Endothelial cell of umbilical vein (primary cell): ENCODE results near the gene SPAG7. TPM values are rescaled to one million over a fixed set of nuclear protein-coding genes. Genes with fewer than 3 reads are reported as not detected.

Source experiments
- BruUV-seq: library from RNA; stranded (reverse); fragments of 400-500 nt; replicated peaks from 2 replicates; lab custom pipeline; 2021; lab: Mats Ljungman, UMichigan
- CTCF ChIA-PET: fragments of 300-600, 350-600 bp; sonication (Branson Sonifier 250); formaldehyde crosslinking; loops from one replicate; lab custom pipeline; 2021; ENCODE audit warnings: antibody characterized with exemption, inconsistent platforms; lab: Charles Lee
- POLR2A ChIA-PET: fragments of 300-600, 350-600 bp; sonication (Branson Sonifier 250); formaldehyde crosslinking; loops from one replicate; lab custom pipeline; 2021; ENCODE audit warnings: antibody characterized with exemption, inconsistent platforms; lab: Charles Lee
- DNase-seq: peaks from one replicate; pipeline ENCODE4 v3.0.0-alpha.2; 2011; ENCODE audit warnings: low read depth, low spot score
- FAIRE-seq: peaks from 2 replicates; lab custom pipeline; 2011; peaks lifted over from hg19 to GRCh38; lab: Jason Lieb, UNC
- H2AFZ ChIP-seq: 2 replicates; pipeline ENCODE4 v1.6.0; 2012; ENCODE audit warnings: low read depth, low read length, control low read depth, inconsistent platforms
- H3K27ac ChIP-seq: 2 replicates; pipeline ENCODE4 v1.5.1; 2011; ENCODE audit warnings: low read depth, mild to moderate bottlenecking, control low read depth, low read length, moderate library complexity; ENCODE audit not compliant: insufficient read depth
- H3K27me3 ChIP-seq, 2 experiments: 2 replicates each; pipeline versions ENCODE4 v1.6.0 to v1.6.1; 2011; ENCODE audit warnings: low read length in 2 of 2, mixed read lengths in 1 of 2; ENCODE audit not compliant: control insufficient read depth in 2 of 2, insufficient read depth in 2 of 2
- H3K36me3 ChIP-seq, 2 experiments: 2 replicates in 1 of 2; 3 replicates in 1 of 2; pipeline ENCODE4 v1.5.1; 2011; ENCODE audit warnings: low read length in 2 of 2, mild to moderate bottlenecking in 1 of 2, moderate library complexity in 1 of 2; ENCODE audit not compliant: control insufficient read depth in 2 of 2, insufficient read depth in 2 of 2; ENCODE audit errors: extremely low read depth in 1 of 2
- H3K4me1 ChIP-seq: 3 replicates; pipeline ENCODE4 v1.5.1; 2011; ENCODE audit warnings: mild to moderate bottlenecking, low read length; ENCODE audit not compliant: control insufficient read depth, insufficient read depth; ENCODE audit errors: extremely low read depth
- H3K4me2 ChIP-seq: 2 replicates; pipeline ENCODE4 v1.6.1; 2011; ENCODE audit warnings: low read length, control low read depth, mixed read lengths; ENCODE audit not compliant: insufficient read depth
- H3K4me3 ChIP-seq, 3 experiments: fragments of 200-600 bp in 1 of 3; sonication (generic), shearing (Covaris generic) in 1 of 3; replicated peaks in 1 of 3; 2 replicates each; pipeline ENCODE4 v1.5.1; 2011 to 2016; ENCODE audit warnings: control low read depth in 3 of 3, low read length in 3 of 3, mild to moderate bottlenecking in 2 of 3, inconsistent platforms in 1 of 3, low read depth in 1 of 3, moderate library complexity in 1 of 3; ENCODE audit not compliant: insufficient read depth in 1 of 3
- H3K79me2 ChIP-seq: 2 replicates; pipeline ENCODE4 v1.6.0; 2012; ENCODE audit warnings: low read length, inconsistent platforms; ENCODE audit not compliant: control insufficient read depth, insufficient read depth
- H3K9ac ChIP-seq: replicated peaks from 2 replicates; pipeline ENCODE3; 2011; ENCODE audit warnings: low read length, control low read depth; ENCODE audit not compliant: insufficient read depth; ENCODE audit errors: extremely low read depth
- H3K9me1 ChIP-seq: replicated peaks from 3 replicates; pipeline ENCODE4 v1.6.0; 2011; ENCODE audit warnings: mild to moderate bottlenecking, low read length; ENCODE audit not compliant: control insufficient read depth, insufficient read depth; ENCODE audit errors: extremely low read depth
- H3K9me3 ChIP-seq: replicated peaks from 2 replicates; pipeline ENCODE4 v1.5.1; 2012; ENCODE audit warnings: low read length, inconsistent platforms; ENCODE audit not compliant: control insufficient read depth, insufficient read depth
- H4K20me1 ChIP-seq: replicated peaks from 2 replicates; pipeline ENCODE3; 2011; ENCODE audit warnings: mild to moderate bottlenecking, low read length; ENCODE audit not compliant: control insufficient read depth, insufficient read depth; ENCODE audit errors: extremely low read depth
- EZH2 ChIP-seq: IDR thresholded peaks from 2 replicates; pipeline ENCODE4 v1.6.1; 2012; ENCODE audit warnings: borderline replicate concordance, low read depth, mild to moderate bottlenecking, moderate library complexity, low read length, inconsistent platforms; ENCODE audit not compliant: severe bottlenecking
- FOS ChIP-seq: IDR thresholded peaks from 2 replicates; pipeline ENCODE4 v1.6.1; 2011; ENCODE audit warnings: mild to moderate bottlenecking, low read length, moderate library complexity, borderline replicate concordance; ENCODE audit not compliant: insufficient read depth
- GATA2 ChIP-seq: IDR thresholded peaks from 2 replicates; pipeline ENCODE4 v1.7.0; 2011; ENCODE audit warnings: low read depth, mild to moderate bottlenecking, moderate library complexity, mixed read lengths, low read length; ENCODE audit not compliant: insufficient read length, insufficient read depth
- JUN ChIP-seq: IDR thresholded peaks from 2 replicates; pipeline ENCODE4 v1.6.1; 2011; ENCODE audit warnings: borderline replicate concordance, low read depth; ENCODE audit not compliant: insufficient read length, insufficient read depth
- MYC ChIP-seq: IDR thresholded peaks from one replicate; pipeline ENCODE4 v1.6.1; 2011; ENCODE audit warnings: mild to moderate bottlenecking, low read depth, low read length
- POLR2A ChIP-seq: IDR thresholded peaks from 2 replicates; pipeline ENCODE4 v1.6.1; 2012; ENCODE audit warnings: low read depth, mild to moderate bottlenecking, control low read depth, low read length
- POLR2AphosphoS5 ChIP-seq: IDR thresholded peaks from 2 replicates; pipeline ENCODE4 v1.6.1; 2012; ENCODE audit warnings: low read depth, mild to moderate bottlenecking, control low read depth, low read length, moderate library complexity; ENCODE audit not compliant: insufficient read depth
- dilution Hi-C: fragments of 300-500 bp; cut with MboI; formaldehyde crosslinking; loops from one replicate; pipeline ENCODE4 v1.15.0; 2019; ENCODE audit warnings: low sequenced_read_pairs; ENCODE audit not compliant: extremely low pct_ligation_motif_present
- intact Hi-C: fragments of 100-400 bp; cut with micrococcal nuclease; formaldehyde crosslinking; loops from one replicate; pipeline ENCODE4 v1.10.0; 2022
- polyA plus RNA-seq, 4 experiments: library from polyadenylated mRNA; depleted of rRNA in 3 of 4; stranded (reverse) in 3 of 4; unstranded in 1 of 4; fragments of >200 nt; gene quantifications; 2 replicates each; pipeline versions ENCODE4 v1.2.1 to v1.2.3, GENCODE V29; 2011 to 2012; ENCODE audit warnings: missing spikeins in 1 of 4
- total RNA-seq: library from RNA; stranded (reverse); gene quantifications from 2 replicates; pipeline ENCODE4 v1.2.3, GENCODE V29; 2021
- TF ChIP-seq, protein P1 (sequence below): IDR thresholded peaks from 2 replicates; pipeline ENCODE4 v1.6.1; 2011; ENCODE audit not compliant: insufficient read depth, insufficient read length
- TF ChIP-seq, protein P2 (sequence below), 2 donors: IDR thresholded peaks; 1 replicate in 1 of 2; 2 replicates in 1 of 2; pipeline ENCODE4 v1.5.1; 2011; ENCODE audit warnings: low read length in 2 of 2, mild to moderate bottlenecking in 2 of 2, moderate library complexity in 2 of 2, control low read depth in 1 of 2, inconsistent platforms in 1 of 2, low read depth in 1 of 2; ENCODE audit not compliant: insufficient read depth in 1 of 2; ENCODE audit errors: extremely low read depth in 1 of 2

Gene SPAG7
- total and polyA plus RNA-seq, 2 donors (not counting 3 experiments of a cell fraction or from before 2014, with no cell fraction given): 68.6 to 75.2 TPM

DNA sequence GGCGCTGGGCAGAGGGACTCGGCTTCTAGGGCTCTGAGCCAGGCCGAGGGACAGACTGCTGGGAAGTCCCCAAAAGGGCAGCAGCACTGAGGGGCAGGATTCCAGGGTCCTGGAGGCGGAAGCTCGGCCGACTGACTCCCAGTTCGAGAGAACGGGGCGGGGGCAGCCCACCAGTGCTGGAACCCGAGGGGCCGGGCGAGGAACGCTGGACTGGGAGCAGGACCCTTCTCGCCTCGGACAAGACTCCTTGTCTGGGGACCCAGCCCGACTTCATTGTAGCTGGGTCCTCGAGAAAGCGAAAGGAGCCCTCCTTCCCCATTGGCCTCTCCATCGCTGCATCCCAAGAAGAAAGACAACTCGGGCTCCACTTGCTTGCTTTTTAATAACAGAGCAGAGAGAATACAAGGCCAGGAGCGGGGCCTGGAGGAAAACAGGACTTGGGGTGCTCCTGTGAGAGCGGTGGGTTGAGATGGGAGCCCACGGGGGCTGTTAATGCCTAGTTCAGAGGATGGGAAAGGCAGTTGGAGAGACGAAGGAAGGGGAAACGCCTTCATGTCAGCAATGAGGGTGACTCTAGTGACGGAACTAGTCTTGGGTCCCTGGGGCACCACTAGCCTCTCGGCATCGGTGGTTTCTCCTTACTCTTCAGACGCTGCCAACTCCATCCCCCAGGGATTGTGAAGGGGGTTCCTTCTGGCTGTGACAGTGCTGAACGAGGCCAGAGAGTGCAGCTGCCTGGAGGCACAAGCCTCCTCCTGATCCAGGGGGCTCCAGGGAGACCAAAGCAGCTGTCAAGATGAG is 20.4 kb upstream of the SPAG7 start:
- Histone ChIP-seq H2AFZ (peak overlapping the region; percentile 96), H4K20me1 (no peaks in the 10 kb centered on the region), H3K27me3 (no peaks in the 10 kb centered on the region), H3K9ac (peak overlapping the region; percentile 52), H3K4me2 (peak overlapping the region; percentile 84), H3K4me3 (peak overlapping the region; percentile 58 to 76 (median 60)), H3K9me3 (no peaks in the 10 kb centered on the region), H3K27ac (peak overlapping the region; percentile 66), H3K36me3 (peaks cover 2 to 3% of the 10 kb centered on the region in 2 experiments), H3K9me1 (no peaks in the 10 kb centered on the region), H3K4me1 (peaks cover 21% of the 10 kb centered on the region), H3K79me2 (peaks cover 18% of the 10 kb centered on the region)
- TSS peak; percentile 44 for BruUV-seq
- DNase-seq: no peak
- TF ChIP-seq FOS (no peak), POLR2AphosphoS5 (peak; percentile 28)
- intact Hi-C loops (loop anchor here (1.0 to 2.0 kb wide), 4 partner anchors 9 to 79 kb away; partner anchors contain the start of genes INCA1, KIF1C, RNF167 and SLC25A11), dilution Hi-C loops (no loop called here)
- ChIA-PET POLR2A (interaction anchor here (0.9 kb wide), 1 partner anchor 9 kb away, joined by 4 read pairs; the partner anchor contains the start of genes INCA1 and KIF1C), CTCF (interaction anchor here (0.6 to 4.6 kb wide), 20 partner anchors 9 to 256 kb away, joined by 3 to 50 read pairs (median 4); partner anchors contain the start of genes INCA1, KIF1C and SPAG7)
- FAIRE-seq: no peak

DNA sequence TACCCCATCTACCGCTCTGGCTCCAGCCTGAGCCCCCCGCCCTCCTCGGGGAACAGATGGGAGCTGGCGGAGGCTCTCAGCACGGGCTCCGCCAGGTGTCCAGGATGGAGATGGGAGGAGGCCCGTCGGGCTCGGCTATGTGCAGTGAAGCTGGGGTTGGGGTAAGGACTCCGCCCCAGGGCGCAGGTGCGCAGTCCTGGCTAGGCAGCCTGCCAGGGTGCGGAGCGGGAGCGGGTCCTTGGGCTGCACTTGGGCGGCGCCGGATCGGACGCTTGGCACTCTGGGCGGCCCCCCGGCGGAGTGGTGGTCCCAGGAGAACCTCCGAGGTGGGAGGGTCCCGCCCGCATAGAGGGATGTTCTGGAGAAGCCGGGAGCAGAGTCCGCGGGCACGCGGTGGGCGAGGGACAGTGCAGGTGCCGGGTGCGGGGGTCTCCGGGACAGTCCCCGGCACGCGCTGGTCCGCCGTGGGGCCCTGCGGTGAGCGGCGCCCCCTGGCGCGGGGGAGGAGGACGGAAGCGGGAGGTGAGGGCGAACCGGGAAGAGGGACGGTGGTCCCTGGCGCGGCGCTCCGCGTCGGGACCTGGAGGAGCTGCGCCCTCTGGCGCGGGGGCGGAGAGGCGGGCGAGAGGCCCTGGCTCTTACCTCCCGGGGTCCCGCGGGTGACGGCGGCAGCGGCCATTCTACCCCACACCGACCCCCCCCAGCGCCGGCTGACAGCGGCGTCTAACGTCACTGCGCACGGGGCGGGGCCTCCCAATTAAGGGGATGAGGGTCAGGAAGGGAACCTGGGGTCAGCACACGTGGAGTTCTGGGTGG is 19.5 kb upstream of the SPAG7 start, which contains the start of gene CAMTA2:
Gene CAMTA2 (minus strand): TSS at position 725 of the 816 bp plus-strand sequence. CDS start 1,453 bp downstream, outside the sequence.
- Histone ChIP-seq H3K9ac (peak within 1 kb of the TSS; percentile 52), H3K27ac (peak within 1 kb of the TSS; percentile 66), H3K27me3 (no peaks in the 10 kb centered on the region), H3K4me2 (peak within 1 kb of the TSS; percentile 84), H3K79me2 (peaks cover 18% of the 10 kb centered on the region), H4K20me1 (no peaks in the 10 kb centered on the region), H3K36me3 (peaks cover 2 to 9% of the 10 kb centered on the region in 2 experiments), H3K9me1 (no peaks in the 10 kb centered on the region), H3K4me1 (peaks cover 24% of the 10 kb centered on the region), H3K9me3 (no peaks in the 10 kb centered on the region), H3K4me3 (peak within 1 kb of the TSS; percentile 58 to 76 (median 60)), H2AFZ (peak within 1 kb of the TSS; percentile 96)
- intact Hi-C loops (loop anchor here (1.0 to 2.0 kb wide), 5 partner anchors 10 to 78 kb away; partner anchors contain the start of genes INCA1, KIF1C, RNF167 and SLC25A11), dilution Hi-C loops (no loop called here)
- ChIA-PET CTCF (interaction anchor here (0.6 to 4.6 kb wide), 23 partner anchors 8 to 452 kb away, joined by 3 to 50 read pairs (median 4); partner anchors contain the start of genes INCA1, KIF1C, RNF167 and SLC25A11), POLR2A (interaction anchor here (0.9 kb wide), 1 partner anchor 10 kb away, joined by 4 read pairs; the partner anchor contains the start of genes INCA1 and KIF1C)
- FAIRE-seq (peak; percentile 89), DNase-seq (peak; percentile 83)
- TF ChIP-seq, protein P1, sequence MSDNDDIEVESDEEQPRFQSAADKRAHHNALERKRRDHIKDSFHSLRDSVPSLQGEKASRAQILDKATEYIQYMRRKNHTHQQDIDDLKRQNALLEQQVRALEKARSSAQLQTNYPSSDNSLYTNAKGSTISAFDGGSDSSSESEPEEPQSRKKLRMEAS: no peak
- TF ChIP-seq MYC (peak; percentile 34), FOS (no peak), JUN (no peak), EZH2 (no peak), GATA2 (no peak), POLR2A (peak; percentile 70), POLR2AphosphoS5 (peak; percentile 74)
- TF ChIP-seq, protein P2, sequence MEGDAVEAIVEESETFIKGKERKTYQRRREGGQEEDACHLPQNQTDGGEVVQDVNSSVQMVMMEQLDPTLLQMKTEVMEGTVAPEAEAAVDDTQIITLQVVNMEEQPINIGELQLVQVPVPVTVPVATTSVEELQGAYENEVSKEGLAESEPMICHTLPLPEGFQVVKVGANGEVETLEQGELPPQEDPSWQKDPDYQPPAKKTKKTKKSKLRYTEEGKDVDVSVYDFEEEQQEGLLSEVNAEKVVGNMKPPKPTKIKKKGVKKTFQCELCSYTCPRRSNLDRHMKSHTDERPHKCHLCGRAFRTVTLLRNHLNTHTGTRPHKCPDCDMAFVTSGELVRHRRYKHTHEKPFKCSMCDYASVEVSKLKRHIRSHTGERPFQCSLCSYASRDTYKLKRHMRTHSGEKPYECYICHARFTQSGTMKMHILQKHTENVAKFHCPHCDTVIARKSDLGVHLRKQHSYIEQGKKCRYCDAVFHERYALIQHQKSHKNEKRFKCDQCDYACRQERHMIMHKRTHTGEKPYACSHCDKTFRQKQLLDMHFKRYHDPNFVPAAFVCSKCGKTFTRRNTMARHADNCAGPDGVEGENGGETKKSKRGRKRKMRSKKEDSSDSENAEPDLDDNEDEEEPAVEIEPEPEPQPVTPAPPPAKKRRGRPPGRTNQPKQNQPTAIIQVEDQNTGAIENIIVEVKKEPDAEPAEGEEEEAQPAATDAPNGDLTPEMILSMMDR (IDR thresholded peaks at IDR 0.05; ENCODE audit: extremely low read depth in 1 of 2, insufficient read depth in 1 of 2, low read depth in 1 of 2, low read length in 2 of 2): peak; percentile 64 to 81
- TSS peak; percentile 38 for BruUV-seq
